ENCODE data around the gene MAGED4B.
"Not testable (repeated sequence)": the region's sequence is repeated elsewhere in the genome, so short reads cannot be mapped to it uniquely, and the experiment has no call there.

MAGED4B gene

GRCh38 chrX:52068666-52069640, at the start of gene MAGED4B:
TSS of gene MAGED4B (minus strand) at chrX:52069183. CDS start at chrX:52068172, 1,011 bp downstream.
- not testable (repeated sequence) for DNase-seq

GRCh38 chrX:52118262-52118661, 49.3 kb upstream of the MAGED4B start:
- DNase-seq = no peak

- no peak for DNase-seq
Observed at GRCh38 chrX:52082578-52082977, 13.6 kb upstream of the MAGED4B start.

GRCh38 chrX:52078131-52078530, 9.1 kb upstream of the MAGED4B start:
- DNase-seq = no peak

- DNase-seq = not testable (repeated sequence)
Observed at GRCh38 chrX:52042288-52042687, 26.7 kb downstream of the MAGED4B start.

- no peak for DNase-seq
Observed at GRCh38 chrX:52034211-52034610, 34.8 kb downstream of the MAGED4B start.

GRCh38 chrX:52031371-52031770, 37.6 kb downstream of the MAGED4B start:
- no peak for DNase-seq

GRCh38 chrX:52015794-52016193, 53.2 kb downstream of the MAGED4B start:
- no peak for DNase-seq

All from GOT3 (cell line).